ENCODE measurements around the gene CHRND.
"Not testable (repeated sequence)": the region's sequence is repeated elsewhere in the genome, so short reads cannot be mapped to it uniquely, and the experiment has no call there.

The CHRND gene

DNA sequence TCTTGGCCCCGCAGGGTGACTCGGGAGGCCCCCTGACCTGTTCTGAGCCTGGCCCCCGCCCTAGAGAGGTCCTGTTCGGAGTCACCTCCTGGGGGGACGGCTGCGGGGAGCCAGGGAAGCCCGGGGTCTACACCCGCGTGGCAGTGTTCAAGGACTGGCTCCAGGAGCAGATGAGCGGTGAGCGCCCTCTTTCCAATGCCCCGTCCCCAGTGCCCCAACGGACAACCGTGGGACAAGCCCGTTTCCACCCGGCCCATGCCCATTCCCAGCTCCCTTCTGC is 2.6 kb upstream of the CHRND start:
- no peak for DNase-seq
- intact Hi-C loops (cut with DNase I) = loop anchor here (5.0 kb wide), 1 partner anchor 616 kb away; no protein-coding TSS in a partner anchor

- peak; percentile 27 to 92 (median 48) for DNase-seq
- intact Hi-C loops (cut with DNase I) = loop anchor here (5.0 kb wide), 1 partner anchor 617 kb away; no protein-coding TSS in a partner anchor
These were observed 2.0 kb upstream of the CHRND start for GRCh38 chr2:232523682-232524597.

- DNase-seq = no peak
- intact Hi-C loops (cut with DNase I) = loop anchor here (5.0 kb wide), 1 partner anchor 617 kb away; no protein-coding TSS in a partner anchor
These were observed 1.2 kb upstream of the CHRND start for GRCh38 chr2:232524771-232525170.

- intact Hi-C loops (cut with DNase I) = no loop called here
These were observed 761 bp upstream of the CHRND start for GRCh38 chr2:232525199-232525598.

DNA sequence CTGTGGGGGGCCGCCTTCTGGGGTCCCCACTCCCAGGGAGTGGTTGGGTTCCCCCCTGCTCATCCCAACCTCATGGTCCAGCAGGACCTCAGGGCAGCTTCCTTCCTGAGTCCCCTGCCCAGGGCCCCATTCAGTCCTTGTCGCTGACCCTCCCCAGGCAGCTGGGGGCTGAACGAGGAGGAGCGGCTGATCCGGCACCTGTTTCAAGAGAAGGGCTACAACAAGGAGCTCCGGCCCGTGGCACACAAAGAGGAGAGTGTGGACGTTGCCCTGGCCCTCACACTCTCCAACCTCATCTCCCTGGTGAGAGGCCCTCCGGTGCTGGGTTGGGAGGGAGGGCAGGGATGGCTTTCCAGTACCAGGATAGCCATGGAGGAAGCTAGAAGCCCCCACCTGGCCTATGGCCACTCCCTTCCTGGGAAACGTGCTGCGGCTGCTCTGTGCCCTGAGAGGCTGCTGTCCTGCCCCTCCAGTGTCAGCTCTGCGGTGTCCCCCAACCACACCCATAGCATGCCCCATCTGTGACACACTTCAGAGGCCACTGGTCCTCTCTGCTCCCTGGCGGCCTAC is 497 bp downstream of the CHRND start:
- no peak for DNase-seq
- intact Hi-C loops (cut with DNase I) = no loop called here

More at GRCh38 chr2:232525199-232525598, 761 bp upstream of the CHRND start:
- no peak for DNase-seq

DNA sequence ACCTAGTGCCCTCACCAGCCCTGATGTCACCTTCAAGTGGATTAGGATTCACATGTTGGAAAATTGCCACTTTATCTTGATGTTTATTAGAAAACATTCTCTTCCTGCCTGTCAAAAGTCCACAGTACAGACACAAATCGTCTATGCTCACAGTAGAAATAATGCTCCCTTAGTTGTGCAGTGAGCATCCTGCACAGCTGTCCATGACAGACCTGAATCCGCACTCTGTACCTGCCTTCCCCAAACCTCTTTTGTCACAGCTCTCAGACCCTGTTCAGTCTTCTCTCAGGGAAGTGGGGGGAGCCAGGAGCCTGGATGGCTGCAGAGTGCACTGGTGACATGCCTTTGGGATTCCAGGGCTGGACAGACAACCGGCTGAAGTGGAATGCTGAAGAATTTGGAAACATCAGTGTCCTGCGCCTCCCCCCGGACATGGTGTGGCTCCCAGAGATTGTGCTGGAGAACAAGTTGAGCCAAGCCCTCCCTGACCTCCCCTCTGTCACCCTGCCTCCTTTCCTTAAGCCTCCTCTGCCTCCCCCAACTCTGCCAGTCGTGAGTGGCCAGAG is 2.0 kb downstream of the CHRND start:
- DNase-seq = peak in 3 of 10 donors; percentile 39 to 61 (median 47)
- intact Hi-C loops (cut with DNase I) = no loop called here

- DNase-seq = peak in 4 of 10 donors; percentile 2 to 67 (median 60)
- intact Hi-C loops (cut with DNase I) = no loop called here
These were observed 2.9 kb downstream of the CHRND start for GRCh38 chr2:232528746-232529460.

DNA sequence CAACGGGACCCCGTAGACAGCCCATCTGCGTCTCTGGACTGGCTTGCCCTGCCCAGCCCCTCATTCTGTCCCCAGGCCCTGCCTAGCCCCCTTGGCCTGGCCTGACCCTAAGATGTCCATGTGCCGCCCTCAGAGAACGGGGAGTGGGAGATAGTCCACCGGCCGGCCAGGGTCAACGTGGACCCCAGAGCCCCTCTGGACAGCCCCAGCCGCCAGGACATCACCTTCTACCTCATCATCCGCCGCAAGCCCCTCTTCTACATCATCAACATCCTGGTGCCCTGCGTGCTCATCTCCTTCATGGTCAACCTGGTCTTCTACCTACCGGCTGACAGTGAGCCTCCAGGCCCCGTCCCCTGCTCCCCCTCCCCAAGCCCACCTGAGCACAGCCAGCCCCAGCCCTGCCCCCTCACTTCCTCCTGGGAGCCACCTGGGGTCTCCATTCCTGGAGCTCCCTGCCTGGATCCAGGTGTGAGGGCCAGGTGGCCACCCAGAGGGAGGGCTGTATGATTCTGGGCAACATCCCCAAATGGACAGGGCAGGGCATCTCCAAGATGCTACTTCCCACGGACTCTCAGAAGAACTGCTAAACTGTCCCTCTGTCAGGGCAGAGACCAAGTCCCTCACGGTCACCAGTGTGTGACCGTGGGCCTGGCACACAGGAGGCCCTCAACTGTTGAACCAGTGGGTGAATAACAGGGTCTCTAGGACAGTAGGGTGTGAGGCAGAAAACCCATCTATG is 4.0 kb downstream of the CHRND start:
- intact Hi-C loops (cut with DNase I) = no loop called here
- peak in 4 of 10 donors; percentile 17 to 72 (median 60) for DNase-seq

- DNase-seq = peak in 3 of 10 donors; percentile 2 to 68 (median 25)
- intact Hi-C loops (cut with DNase I) = no loop called here
These were observed 4.8 kb downstream of the CHRND start for GRCh38 chr2:232530626-232531260.

DNA sequence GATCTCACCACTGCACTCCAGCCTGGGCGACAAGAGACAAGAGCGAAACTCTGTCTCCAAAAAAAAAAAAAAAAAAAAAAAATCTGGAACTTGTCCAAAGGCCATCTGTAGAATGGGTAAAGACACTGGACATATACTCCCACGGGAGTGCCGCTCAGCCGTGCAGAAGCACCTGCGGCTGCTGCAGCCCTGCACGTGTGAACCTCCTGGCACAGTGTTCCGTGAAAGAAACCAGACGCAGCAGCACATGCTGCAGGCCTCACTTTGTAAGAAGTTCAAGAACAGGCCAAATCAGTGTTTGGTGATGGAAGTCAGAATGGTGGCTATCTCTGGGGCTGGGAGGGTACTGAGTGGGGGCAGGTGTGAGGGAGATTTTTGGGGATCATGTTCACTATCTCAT is 6.5 kb downstream of the CHRND start:
- intact Hi-C loops (cut with DNase I) = no loop called here
- DNase-seq = peak in 2 of 10 donors; percentile 29 to 34

- peak in 2 of 10 donors; percentile 5 to 37 for DNase-seq
These were observed 6.9 kb downstream of the CHRND start for GRCh38 chr2:232532821-232533220.

GRCh38 chr2:232533944-232534710 is 8.2 kb downstream of the CHRND start:
- peak in 5 of 10 donors; percentile 5 to 77 (median 54) for DNase-seq

More at GRCh38 chr2:232532821-232533220, 6.9 kb downstream of the CHRND start:
- intact Hi-C loops (cut with DNase I) = not testable (repeated sequence)

GRCh38 chr2:232534940-232535651 is 9.1 kb downstream of the CHRND start:
- DNase-seq = peak in 5 of 10 donors; percentile 2 to 72 (median 48)
- intact Hi-C loops (cut with DNase I) = no loop called here

More at GRCh38 chr2:232533944-232534710, 8.2 kb downstream of the CHRND start:
- intact Hi-C loops (cut with DNase I) = no loop called here

DNA sequence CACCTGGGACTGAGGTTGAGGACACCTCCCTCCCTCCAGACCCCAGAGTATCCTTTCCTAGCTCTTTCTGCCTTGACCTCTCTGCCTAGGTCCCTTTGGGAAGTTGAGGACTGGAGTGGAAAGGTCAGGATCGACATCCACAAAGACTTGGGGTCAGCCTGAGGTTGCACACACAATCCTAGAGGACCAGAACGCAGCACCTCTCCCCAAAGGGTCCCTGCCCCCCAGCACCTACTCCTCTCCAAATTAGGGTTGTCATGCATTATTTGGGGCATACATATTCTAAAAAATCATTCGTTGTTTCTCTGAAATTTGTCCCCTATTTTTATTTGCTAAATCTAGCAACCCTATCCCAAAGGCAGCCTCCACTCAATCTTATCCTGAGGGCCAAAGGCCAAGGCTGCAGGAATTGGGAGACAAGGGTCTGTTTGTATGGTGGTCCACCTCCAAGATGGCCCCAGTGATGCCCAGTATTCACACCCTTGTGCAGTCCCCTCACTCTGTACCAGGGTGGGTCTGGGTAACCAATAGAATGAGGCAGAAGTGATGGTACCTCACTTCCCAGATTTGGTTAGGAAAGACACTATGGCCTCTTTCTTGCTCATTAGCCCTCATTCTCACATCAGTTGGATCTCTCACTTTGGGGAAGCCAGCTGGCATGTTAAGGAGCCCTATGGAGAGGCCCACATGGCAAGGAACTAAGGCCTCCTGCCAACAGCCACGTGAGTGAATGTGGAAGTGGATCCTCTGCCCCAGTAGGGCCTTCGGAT is 10.0 kb downstream of the CHRND start:
- peak in 2 of 10 donors; percentile 20 to 22 for DNase-seq
- intact Hi-C loops (cut with DNase I) = no loop called here

DNA sequence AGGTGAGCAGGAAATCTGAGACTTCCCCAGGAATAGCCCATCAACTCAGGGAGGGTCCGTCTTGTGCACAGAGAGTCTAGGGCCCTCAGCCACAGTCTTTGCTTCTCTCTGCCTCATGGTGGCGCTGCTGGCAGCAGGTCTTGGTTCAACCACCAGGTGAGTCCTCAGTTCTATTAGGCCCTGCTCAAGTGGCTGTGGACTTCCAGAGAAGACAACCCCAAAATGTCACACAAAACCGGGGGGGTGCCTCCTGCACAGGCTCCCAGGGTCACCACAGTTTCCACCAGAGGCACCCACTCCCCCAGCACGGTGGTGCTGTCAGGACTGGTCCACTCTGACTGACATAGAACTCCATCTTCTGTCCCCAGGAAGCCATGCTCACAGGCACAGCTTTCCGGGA is 11.1 kb downstream of the CHRND start:
- peak in 2 of 10 donors; percentile 17 to 68 for DNase-seq
- intact Hi-C loops (cut with DNase I) = no loop called here

GRCh38 chr2:232537499-232537898 is 11.5 kb downstream of the CHRND start:
- DNase-seq = peak in 1 of 10 donors; percentile 21
- intact Hi-C loops (cut with DNase I) = no loop called here

DNA sequence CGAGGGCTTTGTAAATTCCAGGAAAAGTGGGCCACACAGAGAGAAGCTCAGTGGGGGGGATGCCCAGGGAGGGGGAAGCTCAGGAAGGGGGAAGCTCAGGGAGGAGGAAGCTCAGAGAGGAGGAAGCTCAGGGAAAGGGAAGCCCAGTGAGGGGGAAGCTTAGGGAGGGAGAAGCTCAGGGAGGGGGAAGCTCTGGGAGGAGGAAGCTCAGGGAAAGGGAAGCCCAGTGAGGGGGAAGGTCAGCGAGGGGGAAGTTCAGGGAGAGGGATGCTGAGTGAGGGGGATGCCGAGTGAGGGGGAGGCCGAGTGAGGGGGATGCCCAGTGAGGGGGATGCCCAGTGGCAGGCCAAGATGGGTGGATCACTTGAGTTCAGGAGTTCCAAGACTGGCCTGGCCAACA is 12.7 kb downstream of the CHRND start:
- peak in 2 of 10 donors; percentile 26 to 72 for DNase-seq

More for the DNA sequence above, 12.7 kb downstream of the CHRND start:
- intact Hi-C loops (cut with DNase I) = no loop called here
